Measurements from ENCODE around the gene LTBP1. TPM values are rescaled to one million over a fixed set of nuclear protein-coding genes. Genes with fewer than 3 reads are reported as not detected.

Gene LTBP1
- total RNA-seq, 1 experiment from 2014 or later: 28.5 TPM

GRCh38 chr2:33122726-33123125, 176.0 kb downstream of the LTBP1 start:
- no peak for DNase-seq
- H3K79me2 ChIP-seq (ENCODE audit: insufficient read depth, low read length): no peaks in the 10 kb centered on the region
- no peaks in the 10 kb centered on the region for H3K27me3 Mint-ChIP-seq (ENCODE audit: low read depth)
- no peak overlapping the region for H3K4me2 ChIP-seq (ENCODE audit: insufficient read depth, insufficient read length, low read length)
- no peak overlapping the region for H3T11ph ChIP-seq (ENCODE audit: low read length)
- H4K5ac ChIP-seq (ENCODE audit: insufficient read length, low read depth, low read length): no peak overlapping the region
- H2AFZ ChIP-seq (ENCODE audit: low read length): no peak overlapping the region
- H3K27ac ChIP-seq (ENCODE audit: insufficient read length, low read depth, low read length): no peak overlapping the region
- no peak overlapping the region for H4K91ac ChIP-seq (ENCODE audit: insufficient read length, low read depth, low read length)
- no peak overlapping the region for H2BK120ac ChIP-seq (ENCODE audit: low read depth, low read length, poor library complexity, severe bottlenecking)
- no peaks in the 10 kb centered on the region for H3K9me3 Mint-ChIP-seq
- H3K23me2 ChIP-seq (ENCODE audit: insufficient read length, low read depth, low read length, poor library complexity, severe bottlenecking): no peaks in the 10 kb centered on the region
- H4K20me1 ChIP-seq (ENCODE audit: control insufficient read depth, insufficient read depth, insufficient read length): no peaks in the 10 kb centered on the region
- no peak overlapping the region for H3K18ac ChIP-seq (ENCODE audit: insufficient read length, low read depth, low read length)
- no peak overlapping the region for H2BK15ac ChIP-seq (ENCODE audit: low read depth, low read length)
- no peak overlapping the region for H2BK12ac ChIP-seq (ENCODE audit: insufficient read length, low read depth, low read length)
- H3K79me1 ChIP-seq (ENCODE audit: insufficient read depth, low read depth, low read length, poor library complexity, severe bottlenecking): no peaks in the 10 kb centered on the region
- H3K9me3 ChIP-seq (ENCODE audit: control insufficient read depth, low read depth, low read length): no peaks in the 10 kb centered on the region
- no peak overlapping the region for H3K4me3 Mint-ChIP-seq
- H3K4ac ChIP-seq (ENCODE audit: low read depth, low read length): no peak overlapping the region
- no peak overlapping the region for H2BK5ac ChIP-seq (ENCODE audit: insufficient read length, low read length)
- no peaks in the 10 kb centered on the region for H3K4me1 Mint-ChIP-seq
- no peak overlapping the region; a peak in 1 of 7 replicates for H3K27ac Mint-ChIP-seq
- H3K9ac ChIP-seq (ENCODE audit: extremely low read depth, insufficient read length, low read length): no peak overlapping the region
- no peak overlapping the region for H2AK5ac ChIP-seq (ENCODE audit: insufficient read length, low read length)
- WGBS (ENCODE audit: extremely low coverage, insufficient read length, low lambda C conversion rate): no CpG with 5 or more reads among the region's 3 CpGs
- no peak overlapping the region for H3K56ac ChIP-seq (ENCODE audit: insufficient read length, low read depth, low read length)
- H3K14ac ChIP-seq (ENCODE audit: insufficient read depth, low read length): no peak overlapping the region
- no peak for TF ChIP-seq CTCF (conservative IDR thresholded peaks at IDR 0.05)
- no peak overlapping the region for H4K8ac ChIP-seq (replicated peaks; ENCODE audit: insufficient read length, low read depth, low read length)
- H3K4me1 ChIP-seq (ENCODE audit: insufficient read depth, low read length): no peaks in the 10 kb centered on the region
- H3K27me3 ChIP-seq (ENCODE audit: insufficient read depth, low read length): no peaks in the 10 kb centered on the region
- no peak overlapping the region for H3K23ac ChIP-seq (ENCODE audit: insufficient read length, low read depth, low read length)
- H2BK20ac ChIP-seq (ENCODE audit: low read depth, low read length, poor library complexity, severe bottlenecking): no peak overlapping the region
- H3K36me3 Mint-ChIP-seq (ENCODE audit: insufficient read depth in 1 of 3, low read depth in 3 of 3): no peaks in the 10 kb centered on the region; a peak in 1 of 7 replicates
